Testis (tissue), 3 donors: ENCODE results near the gene CPSF4L. TPM values are rescaled to one million over a fixed set of nuclear protein-coding genes. Genes with fewer than 3 reads are reported as not detected.

ENCODE experiments used
- DNase-seq: peaks from one replicate; pipeline ENCODE4 v3.0.0-alpha.2; 2019
- H3K27ac ChIP-seq, 2 donors: fragments of 200-600 bp; sonication (generic); one replicate each; pipeline ENCODE4 v1.5.1; 2019
- H3K27me3 ChIP-seq: fragments of 200-600 bp; sonication (generic); one replicate; pipeline ENCODE4 v1.5.1; 2019
- H3K36me3 ChIP-seq: fragments of 200-600 bp; sonication (generic); one replicate; pipeline ENCODE4 v1.5.1; 2017; ENCODE audit warnings: low read depth; ENCODE audit errors: missing control alignments
- H3K4me1 ChIP-seq: fragments of 200-600 bp; sonication (generic); one replicate; pipeline ENCODE4 v1.5.1; 2019
- H3K4me3 ChIP-seq, 2 donors: fragments of 200-600 bp; sonication (generic); one replicate each; pipeline ENCODE4 v1.5.1; 2017 to 2019
- H3K9me3 ChIP-seq: fragments of 200-600 bp; sonication (generic); one replicate; pipeline ENCODE4 v1.5.1; 2017
- CTCF ChIP-seq, 3 experiments: fragments of 450-650 bp in 2 of 3; fragments of 200-600 bp in 1 of 3; sonication (generic) in 1 of 3; IDR thresholded peaks; one replicate each; pipeline ENCODE4 v1.5.1; 2016 to 2019; ENCODE audit warnings: antibody characterized with exemption in 3 of 3, mild to moderate bottlenecking in 2 of 3, moderate library complexity in 1 of 3
- POLR2A ChIP-seq: fragments of 450-650 bp; IDR thresholded peaks from one replicate; pipeline ENCODE4 v1.6.1; 2017; ENCODE audit warnings: antibody characterized with exemption, mild to moderate bottlenecking, moderate library complexity
- WGBS, 2 donors: methylation state at CpG; one replicate each; pipeline ENCODE4 v1.1.5; 2018; 5-methylcytosine and 5-hydroxymethylcytosine counted together
- intact Hi-C: fragments of 100-400 bp; cut with DNase I; formaldehyde crosslinking; loops from one replicate; pipeline ENCODE4 v1.15.1; 2023; ENCODE audit warnings: low total_unique reads
- polyA plus RNA-seq: library from polyadenylated mRNA; stranded (reverse); fragments of 350-450 nt; fragmentation: Illumina TruSeq; extraction: RNeasy Lipid Tissue Mini Kit (QIAGEN cat#74804); gene quantifications from one replicate; pipeline ENCODE4 v1.2.3, GENCODE V29; 2014; ENCODE audit warnings: low read depth, low replicate concordance; ENCODE audit not compliant: insufficient read depth
- total RNA-seq, 2 donors: library from RNA; depleted of rRNA; stranded (reverse); fragments of >200 nt; gene quantifications; one replicate each; pipeline ENCODE4 v1.2.3, GENCODE V29; 2016

CPSF4L gene
- total and polyA plus RNA-seq, 3 donors from 2014 or later, result 0.79 to 0.94 TPM; not detected in 1

GRCh38 chr17:73228748-73229236 lies 32.9 kb downstream of the CPSF4L start:
- no peaks in the 10 kb centered on the region for H3K36me3 ChIP-seq
- H3K4me3 ChIP-seq, result no peak overlapping the region
- no peaks in the 10 kb centered on the region for H3K9me3 ChIP-seq
- WGBS, 2 donors, result 22 to 24% methylated on average over 2 of the region's 2 CpGs
- intact Hi-C loops, result no loop called here
- H3K27me3 ChIP-seq, result no peaks in the 10 kb centered on the region
- peaks cover 15% of the 10 kb centered on the region for H3K4me1 ChIP-seq
- no peak for TF ChIP-seq POLR2A
- TF ChIP-seq CTCF (IDR thresholded peaks at IDR 0.05), result no peak
- H3K27ac ChIP-seq, result no peak overlapping the region
- peak; percentile 62 for DNase-seq

GRCh38 chr17:73227944-73228343 lies 33.7 kb downstream of the CPSF4L start:
- 47 to 60% methylated on average over 6 of the region's 6 CpGs for WGBS, 2 donors
- peak; percentile 36 for DNase-seq
- H3K9me3 ChIP-seq, result no peaks in the 10 kb centered on the region
- H3K27ac ChIP-seq, result no peak overlapping the region
- H3K4me3 ChIP-seq, result no peak overlapping the region
- no peaks in the 10 kb centered on the region for H3K27me3 ChIP-seq
- no peaks in the 10 kb centered on the region for H3K36me3 ChIP-seq
- intact Hi-C loops, result no loop called here
- TF ChIP-seq CTCF (IDR thresholded peaks at IDR 0.05) (no peak), POLR2A (no peak)
- peaks cover 9% of the 10 kb centered on the region for H3K4me1 ChIP-seq

- intact Hi-C loops, result no loop called here
- H3K4me1 ChIP-seq, result peaks cover 9% of the 10 kb centered on the region
- no peaks in the 10 kb centered on the region for H3K9me3 ChIP-seq
- H3K27me3 ChIP-seq, result no peaks in the 10 kb centered on the region
- no peak for TF ChIP-seq POLR2A
- no peak for TF ChIP-seq CTCF (IDR thresholded peaks at IDR 0.05)
- H3K36me3 ChIP-seq, result no peaks in the 10 kb centered on the region
- 64 to 67% methylated on average over 3 of the region's 3 CpGs for WGBS, 2 donors
- no peak overlapping the region for H3K4me3 ChIP-seq
- H3K27ac ChIP-seq, result no peak overlapping the region
- no peak for DNase-seq
These were observed 34.3 kb downstream of the CPSF4L start for GRCh38 chr17:73227379-73227778.

- DNase-seq, result no peak
- intact Hi-C loops, result no loop called here
- Histone ChIP-seq H3K9me3 (no peaks in the 10 kb centered on the region), H3K27me3 (no peaks in the 10 kb centered on the region), H3K4me1 (peaks cover 9% of the 10 kb centered on the region), H3K27ac (no peak overlapping the region), H3K36me3 (no peaks in the 10 kb centered on the region), H3K4me3 (no peak overlapping the region)
- no peak for TF ChIP-seq CTCF (IDR thresholded peaks at IDR 0.05)
- no peak for TF ChIP-seq POLR2A
- WGBS, 2 donors, result 71 to 78% methylated on average over 3 of the region's 3 CpGs
These were observed 35.0 kb downstream of the CPSF4L start for GRCh38 chr17:73226556-73227172.
